ENCODE measurements around the gene FNBP1.

- TF ChIP-seq CTCF (IDR thresholded peaks at IDR 0.05) = no peak
- TF ChIP-seq SP1 (CRISPR knock-in tag; conservative IDR thresholded peaks at IDR 0.05) = no peak
- TF ChIP-seq ATF3 (CRISPR knock-in tag; conservative IDR thresholded peaks at IDR 0.05) = no peak
- TF ChIP-seq GABPB1 (CRISPR knock-in tag; IDR thresholded peaks at IDR 0.05) = no peak
Observed at GRCh38 chr9:130015353-130016019, 27.5 kb downstream of the FNBP1 start.
